Mesenteric fat pad (tissue), 1 donor: ENCODE data around the gene NCBP1. TPM values are rescaled to one million over a fixed set of nuclear protein-coding genes. Genes with fewer than 3 reads are reported as not detected.
"Not testable (repeated sequence)": the region's sequence is repeated elsewhere in the genome, so short reads cannot be mapped to it uniquely, and the experiment has no call there.

ENCODE experiments used
- DNase-seq: peaks from one replicate; pipeline ENCODE4 v3.0.0-alpha.2; 2020; ENCODE audit warnings: low spot score
- total RNA-seq: library from RNA; stranded (reverse); fragmentation: NEBNext Ultra II Directional; extraction: Animal tissue kit (Norgen Biotek cat#: 25700); gene quantifications from one replicate; pipeline ENCODE4 v1.2.1, GENCODE V29; 2021
- donor health status: DM: yes; HTN: yes; CAD: no.

NCBP1 gene
- total RNA-seq, 1 donor from 2014 or later: 21.3 TPM

DNA sequence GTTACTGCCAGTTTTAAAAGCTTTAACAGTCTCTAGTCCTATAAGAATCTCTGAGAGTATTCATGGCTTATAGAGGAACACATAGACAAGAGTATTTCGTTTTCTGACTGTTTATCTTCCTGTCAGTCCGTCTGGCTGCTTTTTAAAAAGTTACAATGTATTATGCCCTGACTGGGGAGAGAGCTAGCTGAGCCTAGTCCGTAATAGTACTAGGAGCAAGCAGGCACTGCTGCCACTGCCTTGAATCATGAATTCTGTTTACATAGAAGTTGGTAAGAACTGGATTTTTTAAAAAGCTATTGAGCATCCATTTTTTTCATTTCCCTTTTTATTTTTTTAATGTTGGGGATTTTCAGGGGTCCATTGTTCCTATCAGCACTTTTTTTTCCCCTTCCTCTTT, 37.0 kb downstream of the NCBP1 start:
- DNase-seq: no peak

DNA sequence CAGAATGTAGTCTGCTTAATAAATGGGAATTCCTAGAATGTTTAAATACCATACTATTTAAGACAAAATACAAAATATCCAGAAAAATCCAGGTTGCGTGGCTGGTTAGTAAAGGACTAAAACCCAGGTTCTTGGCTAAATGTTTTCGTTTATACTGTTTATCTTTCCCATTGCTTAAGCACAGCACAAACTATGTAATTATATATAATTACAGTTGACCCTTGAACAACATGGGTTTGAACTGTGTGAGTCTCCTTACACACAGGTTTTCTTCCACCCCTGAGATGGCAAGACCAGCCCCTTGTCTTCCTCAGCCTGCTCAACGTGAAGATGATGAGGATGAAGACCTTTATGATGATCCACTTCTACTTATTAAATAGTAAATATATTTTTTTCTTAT, 38.8 kb downstream of the NCBP1 start:
- no peak for DNase-seq

- DNase-seq: no peak
Measured at GRCh38 chr9:97673922-97674321, 40.3 kb downstream of the NCBP1 start.

GRCh38 chr9:97675655-97676054, 42.0 kb downstream of the NCBP1 start:
- DNase-seq: no peak

- no peak for DNase-seq
Measured at GRCh38 chr9:97682242-97682641, 48.6 kb downstream of the NCBP1 start.

DNA sequence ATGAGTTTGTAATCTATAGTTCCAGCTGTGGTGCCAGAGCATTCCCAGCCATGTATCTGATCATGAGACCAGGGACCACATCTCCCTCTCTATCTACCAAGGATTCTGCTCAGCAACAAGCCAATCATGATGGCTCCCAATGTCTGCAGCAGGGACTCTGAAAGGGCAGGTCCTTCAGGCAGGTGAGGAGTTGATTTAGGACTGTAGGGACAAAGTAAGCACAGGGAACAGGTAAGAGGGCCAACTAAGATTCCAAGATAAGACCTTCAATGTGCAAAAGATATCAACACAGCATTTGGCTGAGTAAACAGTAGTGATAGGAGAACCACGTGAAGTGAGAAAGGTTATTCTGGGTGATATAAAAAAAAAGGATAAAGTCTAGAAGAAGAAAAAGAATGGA, 55.0 kb downstream of the NCBP1 start:
- DNase-seq: no peak

DNA sequence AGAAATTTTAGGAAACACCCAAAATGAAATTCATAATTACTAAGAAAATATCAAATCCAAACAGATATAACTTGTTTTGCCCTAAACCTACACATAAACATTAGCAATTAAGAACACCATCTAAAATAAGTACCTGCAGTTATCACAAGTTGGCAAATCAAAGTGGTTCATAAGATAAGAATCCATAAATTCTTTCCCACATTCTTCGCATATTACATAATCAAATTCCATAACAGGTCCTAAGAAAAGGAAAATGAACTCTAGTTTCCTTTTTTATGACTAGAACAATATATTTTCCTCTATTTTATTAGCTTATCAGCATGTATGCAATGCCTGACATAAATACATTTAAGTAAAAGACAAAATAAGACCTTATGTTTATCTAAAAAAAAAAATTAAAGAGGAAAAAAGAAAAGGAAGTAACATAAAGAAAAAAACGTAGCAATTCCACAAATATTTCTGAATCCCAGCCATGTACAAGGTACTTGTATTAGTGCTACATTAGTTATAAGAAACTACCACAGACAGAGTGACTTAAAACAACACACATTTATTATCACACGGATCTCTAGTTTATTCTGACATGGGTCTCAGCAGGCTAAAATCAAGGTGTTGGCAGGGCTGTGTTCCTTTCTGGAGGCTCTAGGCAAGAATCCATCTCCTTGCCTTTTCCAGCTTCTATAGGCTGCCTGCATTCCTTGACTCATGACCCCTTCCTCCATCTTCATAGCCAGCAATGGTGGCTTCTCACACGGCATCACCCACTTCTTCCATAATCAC, 56.0 kb downstream of the NCBP1 start:
- DNase-seq: no peak

DNA sequence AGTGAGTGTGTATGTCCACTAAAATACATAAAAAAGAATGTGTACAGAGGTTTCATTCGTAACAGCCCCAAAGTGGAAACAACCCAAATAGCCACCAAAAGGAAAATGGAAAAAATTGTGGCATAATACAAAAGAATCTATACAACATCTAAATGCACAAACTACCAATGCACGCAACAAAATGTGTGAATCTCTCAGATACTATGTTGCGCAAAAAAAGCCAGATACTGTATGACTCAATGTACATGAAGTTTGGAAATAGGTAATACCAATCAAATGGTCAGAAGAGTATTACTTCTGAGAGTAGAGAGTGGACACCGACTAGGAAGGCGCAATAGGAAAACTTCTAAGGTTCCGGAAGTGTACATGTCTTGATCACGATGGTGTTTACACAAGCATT, 61.1 kb downstream of the NCBP1 start:
- DNase-seq: no peak

GRCh38 chr9:97695390-97695789, 61.8 kb downstream of the NCBP1 start:
- DNase-seq: no peak

DNA sequence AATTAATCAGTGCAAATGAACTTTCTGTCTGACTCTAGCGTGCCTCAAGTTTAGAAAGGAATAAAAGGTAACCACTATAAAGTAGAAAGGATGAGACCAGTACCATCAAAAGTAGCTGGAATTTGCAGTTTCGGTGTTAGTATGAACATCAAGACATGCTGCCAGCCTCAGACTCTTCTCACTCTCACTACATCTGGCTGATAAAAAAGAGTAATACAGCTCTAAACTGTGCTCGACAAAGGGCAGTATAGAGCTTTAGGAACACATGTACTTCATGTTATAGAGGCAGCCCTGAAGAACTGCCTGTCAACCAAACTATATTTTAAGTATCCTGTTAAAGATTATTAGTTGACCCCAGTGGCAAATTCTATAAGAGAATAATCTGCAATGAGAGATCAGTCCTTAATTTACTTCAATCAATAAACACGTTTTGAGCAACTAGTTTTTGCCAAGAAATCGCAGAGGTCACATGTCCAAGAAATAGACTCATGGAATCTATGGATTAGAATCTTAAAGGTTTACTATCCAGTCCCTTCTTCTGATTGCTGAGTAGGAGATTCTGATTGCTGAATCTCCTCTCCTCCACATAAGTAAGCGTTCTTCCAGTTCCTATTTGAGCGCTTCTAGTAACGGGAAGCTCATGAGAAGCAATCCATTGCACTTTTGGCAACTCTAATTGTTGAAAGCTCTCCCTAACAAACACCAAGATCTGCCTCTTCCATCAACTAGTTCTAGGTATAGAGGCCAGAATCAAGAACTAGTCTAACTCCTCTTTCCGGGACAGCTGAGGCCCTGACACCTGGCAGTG, 62.6 kb downstream of the NCBP1 start:
- DNase-seq: no peak

GRCh38 chr9:97696803-97697601, 63.4 kb downstream of the NCBP1 start, which contains the start of gene XPA:
XPA (minus strand) TSS chr9:97697340; CDS start chr9:97697292, 48 bp downstream.
- DNase-seq: peak; percentile 100

DNA sequence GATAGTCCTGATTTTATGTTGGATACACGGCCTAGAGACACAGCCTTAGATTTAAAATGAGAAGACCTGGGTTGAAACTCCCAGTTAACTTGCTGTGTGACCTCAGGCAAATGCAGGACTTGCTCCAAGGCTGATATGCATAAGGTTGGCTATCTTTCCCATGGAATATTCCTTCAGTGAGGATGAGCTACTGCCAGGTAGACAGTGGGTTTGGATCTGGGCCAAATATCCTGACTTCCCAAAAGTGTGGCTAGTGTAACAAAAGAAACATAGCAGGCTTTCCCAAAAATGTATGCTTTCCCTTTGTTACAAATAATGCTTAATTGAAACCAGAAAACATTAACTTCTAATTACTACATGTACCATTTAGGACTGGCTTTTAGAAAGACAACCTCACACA, 64.2 kb downstream of the NCBP1 start:
- DNase-seq: no peak

DNA sequence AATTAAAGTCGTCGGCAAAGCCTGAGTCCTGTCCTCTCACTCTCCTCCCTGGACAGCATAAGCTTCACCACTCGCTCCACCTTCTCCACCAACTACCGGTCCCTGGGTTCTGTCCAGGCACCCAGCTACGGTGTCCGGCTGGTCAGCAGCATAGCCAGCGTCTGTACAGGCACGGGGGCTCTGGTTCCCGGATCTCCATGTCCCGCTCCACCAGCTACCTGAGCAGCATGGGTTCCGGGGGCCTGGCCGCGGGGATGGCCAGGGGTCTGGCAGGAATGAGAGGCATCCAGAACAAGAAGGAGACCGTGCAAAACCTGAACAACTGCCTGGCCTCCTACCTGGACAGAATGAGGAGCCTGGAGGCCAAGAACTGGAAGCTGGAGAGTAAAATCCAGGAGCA, 65.2 kb downstream of the NCBP1 start:
- no peak for DNase-seq

DNA sequence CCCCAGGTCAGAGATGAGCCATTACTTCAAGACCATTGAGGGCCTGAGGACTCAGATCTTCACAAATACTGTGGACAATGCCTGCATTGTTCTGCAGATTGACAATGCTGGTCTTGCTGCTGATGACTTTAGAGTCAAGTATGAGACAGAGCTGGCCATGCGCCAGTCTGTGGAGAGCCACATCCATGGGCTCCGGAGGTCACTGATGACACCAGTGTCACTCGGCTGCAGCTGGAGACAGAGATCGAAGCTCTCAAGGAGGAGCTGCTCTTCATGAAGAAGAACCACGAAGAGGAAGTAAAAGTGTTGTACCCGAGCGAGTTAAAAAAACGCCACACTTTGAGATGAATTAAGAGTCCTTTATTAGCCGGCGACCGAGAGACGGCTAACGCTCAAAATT, 65.7 kb downstream of the NCBP1 start:
- not testable (repeated sequence) for DNase-seq

DNA sequence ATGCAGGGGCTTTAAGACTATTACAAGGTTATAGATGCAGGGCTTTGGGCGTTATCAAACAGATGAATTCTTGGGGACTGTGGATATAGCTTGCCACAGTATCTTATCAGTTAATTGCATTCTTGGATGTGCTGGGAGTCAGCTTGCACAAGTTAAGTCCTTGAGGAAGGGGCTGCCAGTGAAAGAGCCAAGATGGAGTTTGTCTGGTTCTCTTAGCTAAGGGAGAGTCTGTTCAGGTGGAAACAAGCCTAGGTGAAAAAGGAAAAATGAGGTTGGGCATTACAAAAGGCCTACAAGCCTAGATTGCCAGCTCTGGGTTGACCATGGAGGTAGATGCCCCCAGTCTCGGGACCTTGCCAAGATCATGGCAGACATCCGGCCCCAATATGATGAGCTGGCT, 66.2 kb downstream of the NCBP1 start:
- DNase-seq: not testable (repeated sequence)

GRCh38 chr9:97703437-97704344, 70.1 kb downstream of the NCBP1 start:
- no peak for DNase-seq

GRCh38 chr9:97704345-97704677, 70.7 kb downstream of the NCBP1 start:
- no peak for DNase-seq

- no peak for DNase-seq
Measured at GRCh38 chr9:97704851-97705250, 71.2 kb downstream of the NCBP1 start.

- no peak for DNase-seq
Measured at GRCh38 chr9:97705354-97705950, 71.8 kb downstream of the NCBP1 start.

GRCh38 chr9:97706246-97706645, 72.6 kb downstream of the NCBP1 start:
- no peak for DNase-seq
